GM13977 (cell line): ENCODE data around the gene CHST11.

Source experiments
- DNase-seq: peaks from one replicate; pipeline ENCODE4 v3.0.0; 2012; ENCODE audit warnings: low spot score
- CTCF ChIP-seq: IDR thresholded peaks from 2 replicates; pipeline ENCODE4 v1.5.1; 2012; ENCODE audit warnings: mild to moderate bottlenecking, control low read depth; ENCODE audit not compliant: insufficient read depth; ENCODE audit errors: extremely low read depth, missing control alignments
- in situ Hi-C: fragments of 300-500 bp; cut with MboI; formaldehyde crosslinking; loops from one replicate; pipeline ENCODE4 v1.12.0; 2022; ENCODE audit warnings: low sequenced_read_pairs, low pct_unique_long_range_greater_than_20kb, mixed read lengths, inconsistent platforms; ENCODE audit not compliant: unreplicated experiment

Gene CHST11

DNA sequence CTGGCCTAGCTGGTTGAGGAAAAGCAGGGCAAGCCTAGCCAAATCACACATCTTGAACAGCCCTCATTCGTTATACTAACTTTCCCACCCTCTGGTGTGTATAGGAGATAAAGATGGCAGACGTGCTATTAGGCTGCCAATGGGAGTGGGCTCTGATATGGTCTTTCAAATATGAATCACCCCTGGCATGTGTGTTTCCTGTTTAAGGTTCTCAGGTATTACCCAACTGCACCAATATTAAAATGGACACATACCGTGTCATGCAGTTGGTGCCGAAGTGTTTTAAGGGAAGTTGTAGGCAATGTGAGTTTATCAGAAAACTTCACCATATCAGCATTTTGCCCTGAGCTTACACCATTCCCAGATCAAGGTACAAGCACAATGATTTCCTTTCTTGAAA, 33.4 kb downstream of the CHST11 start:
- DNase-seq, result no peak
- in situ Hi-C loops, result no loop called here
- TF ChIP-seq CTCF, result no peak

DNA sequence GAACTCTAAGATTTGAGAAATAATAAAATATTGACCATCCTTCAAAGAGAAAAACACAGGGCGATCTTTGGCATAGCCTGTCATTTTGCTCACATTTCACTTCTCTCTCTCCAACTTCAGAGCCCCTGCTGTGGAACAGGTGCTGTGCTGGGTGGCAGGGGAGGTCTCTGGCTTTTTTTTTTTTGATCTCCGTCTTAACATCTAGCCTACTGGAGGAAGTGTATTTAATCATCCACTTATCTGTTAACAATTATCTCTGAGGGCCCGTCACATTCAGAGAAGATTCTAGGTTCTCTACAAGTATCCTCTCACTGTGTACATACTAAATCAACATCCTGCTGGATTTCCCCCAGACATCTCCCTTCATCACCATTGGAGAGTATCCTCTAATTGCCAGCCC, 34.1 kb downstream of the CHST11 start:
- DNase-seq, result no peak
- in situ Hi-C loops, result no loop called here
- no peak for TF ChIP-seq CTCF

- no peak for DNase-seq
- in situ Hi-C loops, result no loop called here
- no peak for TF ChIP-seq CTCF
Measured at GRCh38 chr12:104493496-104493895, 36.7 kb downstream of the CHST11 start.

- no peak for DNase-seq
- in situ Hi-C loops, result no loop called here
- TF ChIP-seq CTCF, result no peak
Measured at GRCh38 chr12:104494137-104494792, 37.5 kb downstream of the CHST11 start.

DNA sequence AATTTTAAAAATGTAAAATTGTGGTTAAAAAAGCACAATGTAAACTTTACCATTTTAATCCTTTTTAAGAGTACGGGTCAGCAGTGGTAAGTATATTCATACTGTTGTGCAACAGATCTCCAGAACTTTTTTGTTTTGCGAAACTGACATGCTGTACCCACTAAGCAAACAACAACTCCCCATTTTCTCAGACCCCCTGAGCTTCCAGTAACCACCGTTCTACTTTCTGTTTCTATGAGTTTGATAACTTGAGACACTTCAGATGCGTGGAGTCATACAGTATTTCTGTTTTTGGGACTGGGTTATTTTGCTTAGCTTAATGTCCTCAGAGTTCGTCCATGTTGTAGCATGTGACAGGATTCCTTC, 38.0 kb downstream of the CHST11 start:
- no peak for DNase-seq
- in situ Hi-C loops, result no loop called here
- no peak for TF ChIP-seq CTCF

DNA sequence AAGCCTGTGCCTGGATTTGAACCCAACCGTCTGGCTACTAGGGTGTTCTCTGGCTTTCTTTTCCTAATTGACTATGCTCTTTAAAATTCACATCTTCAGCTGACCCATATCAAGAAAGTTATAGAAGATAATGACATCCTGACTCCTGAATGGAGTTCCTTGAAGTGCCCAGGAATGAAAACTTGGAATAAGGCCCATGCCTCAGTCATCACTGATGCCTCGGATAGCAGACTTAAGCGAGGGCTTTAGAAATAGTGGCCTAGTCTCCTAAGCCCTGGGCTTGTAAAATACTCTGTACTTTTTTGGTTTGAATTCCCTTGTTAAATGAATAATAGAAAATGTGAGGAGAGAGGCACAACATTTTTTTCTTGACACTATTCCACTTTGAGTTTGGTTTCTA, 39.0 kb downstream of the CHST11 start:
- in situ Hi-C loops, result no loop called here
- no peak for DNase-seq
- no peak for TF ChIP-seq CTCF

DNA sequence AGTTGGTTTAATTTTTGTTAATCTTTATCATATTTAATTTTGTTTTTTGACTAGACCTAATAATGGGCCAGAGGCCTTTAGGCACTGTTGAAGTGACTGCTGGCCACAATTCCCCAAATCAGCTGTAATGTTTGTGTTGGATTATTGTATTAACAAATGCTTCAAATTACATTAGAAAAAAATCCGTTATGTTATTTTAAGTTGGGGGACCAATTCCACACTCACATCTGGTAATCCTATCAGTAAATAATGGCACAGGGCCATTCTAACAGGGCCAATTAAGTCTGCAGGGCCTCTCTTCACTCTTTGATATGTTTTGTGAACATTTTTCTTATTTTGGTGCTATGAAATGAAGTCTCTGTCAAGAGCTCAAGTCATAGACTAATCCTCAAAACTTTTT, 39.6 kb downstream of the CHST11 start:
- DNase-seq, result no peak
- TF ChIP-seq CTCF, result no peak
- in situ Hi-C loops, result no loop called here
